SK-N-SH (cell line): ENCODE data around the gene ITGBL1. TPM values are rescaled to one million over a fixed set of nuclear protein-coding genes. Genes with fewer than 3 reads are reported as not detected.

ENCODE experiments used
- CTCF ChIA-PET: fragments of 300-600, 350-600 bp; formaldehyde crosslinking; extraction: SDS; loops from one replicate; lab custom pipeline; 2021; lab: Yijun Ruan, JAX
- POLR2A ChIA-PET: fragments of 350-600 bp; sonication (Branson Sonifier 250); formaldehyde crosslinking; extraction: SDS; loops from one replicate; lab custom pipeline; 2020; ENCODE audit warnings: antibody characterized with exemption, inconsistent platforms; lab: Yijun Ruan, JAX
- DNase-seq: peaks from one replicate; pipeline ENCODE4 v3.0.0; 2012
- H2AFZ ChIP-seq: fragments of 200-600 bp; sonication (generic); 2 replicates; pipeline ENCODE4 v1.8.1; 2016; ENCODE audit warnings: antibody characterized with exemption, mild to moderate bottlenecking, low read depth
- H3F3A ChIP-seq: fragments of 200-600 bp; sonication (generic); replicated peaks from 2 replicates; pipeline ENCODE3; 2016; ENCODE audit warnings: antibody characterized with exemption, mild to moderate bottlenecking; ENCODE audit not compliant: insufficient read depth
- H3K27ac ChIP-seq, 2 experiments: fragments of 200-500 bp in 1 of 2; fragments of 200-600 bp in 1 of 2; sonication (Bioruptor generic) in 1 of 2; sonication (generic), shearing (Covaris generic) in 1 of 2; 2 replicates each; pipeline versions ENCODE4 v1.5.1 to v1.6.1; 2014 to 2016; ENCODE audit warnings: low read depth in 2 of 2, inconsistent platforms in 1 of 2, low read length in 1 of 2, mild to moderate bottlenecking in 1 of 2, mixed read lengths in 1 of 2
- H3K27me3 ChIP-seq: fragments of 200-600 bp; sonication (generic), shearing (Covaris generic); 2 replicates; pipeline ENCODE4 v1.6.1; 2016; ENCODE audit warnings: mixed run types; ENCODE audit not compliant: insufficient read depth
- H3K36me3 ChIP-seq, 2 experiments: fragments of 200-500 bp in 1 of 2; fragments of 200-600 bp in 1 of 2; sonication (Bioruptor generic) in 1 of 2; sonication (generic) in 1 of 2; replicated peaks in 1 of 2; 2 replicates each; pipeline versions ENCODE3 to v1.5.1; 2014 to 2016; ENCODE audit warnings: low read length in 1 of 2, mild to moderate bottlenecking in 1 of 2; ENCODE audit not compliant: insufficient read depth in 2 of 2, control insufficient read depth in 1 of 2
- H3K4me1 ChIP-seq, 2 experiments: fragments of 200-500 bp in 1 of 2; fragments of 200-600 bp in 1 of 2; sonication (Bioruptor generic) in 1 of 2; sonication (generic), shearing (Covaris generic) in 1 of 2; 2 replicates each; pipeline versions ENCODE4 v1.5.1 to v1.6.1; 2014 to 2016; ENCODE audit warnings: low read depth in 1 of 2, low read length in 1 of 2, mixed run types in 1 of 2; ENCODE audit not compliant: insufficient read depth in 2 of 2, control insufficient read depth in 1 of 2
- H3K4me2 ChIP-seq: fragments of 200-600 bp; sonication (generic), shearing (Covaris generic); 2 replicates; pipeline ENCODE4 v1.6.1; 2017; ENCODE audit warnings: mixed run types
- H3K4me3 ChIP-seq, 2 experiments: fragments of 200-500 bp in 1 of 2; fragments of 200-600 bp in 1 of 2; sonication (Bioruptor generic) in 1 of 2; sonication (generic), shearing (Covaris generic) in 1 of 2; 2 replicates each; pipeline versions ENCODE4 v1.5.1 to v1.8.1; 2014 to 2016; ENCODE audit warnings: low read depth in 2 of 2, inconsistent platforms in 1 of 2, low read length in 1 of 2, mild to moderate bottlenecking in 1 of 2, mixed read lengths in 1 of 2, moderate library complexity in 1 of 2
- H3K79me2 ChIP-seq: fragments of 200-600 bp; sonication (generic); 2 replicates; pipeline ENCODE4 v1.8.1; 2017; ENCODE audit warnings: mild to moderate bottlenecking; ENCODE audit not compliant: insufficient read depth
- H3K9ac ChIP-seq: fragments of 200-600 bp; sonication (generic); 2 replicates; pipeline ENCODE4 v1.6.1; 2017; ENCODE audit warnings: mixed run types
- H3K9me2 ChIP-seq: fragments of 200-600 bp; sonication (generic); 2 replicates; pipeline ENCODE4 v1.6.1; 2017; ENCODE audit warnings: mixed run types
- H3K9me3 ChIP-seq: fragments of 200-600 bp; sonication (generic); 2 replicates; pipeline ENCODE4 v1.6.1; 2017; ENCODE audit warnings: mixed run types, mild to moderate bottlenecking, moderate library complexity
- H4K20me1 ChIP-seq: fragments of 200-600 bp; sonication (generic); 2 replicates; pipeline ENCODE4 v1.6.1; 2017; ENCODE audit warnings: mild to moderate bottlenecking, mixed run types; ENCODE audit not compliant: insufficient read depth
- GABPA ChIP-seq: IDR thresholded peaks from 2 replicates; pipeline ENCODE4 v1.4.0; 2012; ENCODE audit warnings: low read depth, mild to moderate bottlenecking
- JUND ChIP-seq: IDR thresholded peaks from 2 replicates; pipeline ENCODE4 v1.4.0; 2012
- MXI1 ChIP-seq: IDR thresholded peaks from 2 replicates; pipeline ENCODE4 v1.6.1; 2012; ENCODE audit warnings: mild to moderate bottlenecking, low read depth, low read length, improper control_type of control experiment
- NFIC ChIP-seq: IDR thresholded peaks from 2 replicates; pipeline ENCODE4 v1.4.0; 2012; ENCODE audit warnings: borderline replicate concordance
- POLR2AphosphoS5 ChIP-seq: IDR thresholded peaks from 2 replicates; pipeline ENCODE4 v1.6.1; 2012; ENCODE audit warnings: low read depth, low read length
- RCOR1 ChIP-seq: fragments of 150-350 bp; IDR thresholded peaks from 2 replicates; pipeline ENCODE4 v1.6.1; 2017; ENCODE audit warnings: antibody characterized with exemption, low read length
- RFX5 ChIP-seq: IDR thresholded peaks from 2 replicates; pipeline ENCODE4 v1.6.1; 2012; ENCODE audit warnings: mild to moderate bottlenecking, improper control_type of control experiment, low read length
- RXRA ChIP-seq: IDR thresholded peaks from 2 replicates; pipeline ENCODE4 v1.4.0; 2012; ENCODE audit warnings: low read depth, mild to moderate bottlenecking, borderline replicate concordance
- SIN3A ChIP-seq: IDR thresholded peaks from 2 replicates; pipeline ENCODE4 v1.6.1; 2012; ENCODE audit warnings: low read depth, mild to moderate bottlenecking, low read length, moderate library complexity, borderline replicate concordance
- SMC3 ChIP-seq: IDR thresholded peaks from 2 replicates; pipeline ENCODE4 v1.6.1; 2012; ENCODE audit warnings: low read depth, low read length, improper control_type of control experiment
- TAF1 ChIP-seq: IDR thresholded peaks from 2 replicates; pipeline ENCODE4 v1.6.1; 2012; ENCODE audit warnings: low read depth, mild to moderate bottlenecking, low read length, moderate library complexity, borderline replicate concordance
- TEAD4 ChIP-seq: IDR thresholded peaks from 2 replicates; pipeline ENCODE4 v1.4.0; 2012; ENCODE audit warnings: mild to moderate bottlenecking, borderline replicate concordance; ENCODE audit not compliant: insufficient read depth
- WGBS: methylation state at CpG from one replicate; pipeline ENCODE4 v1.1.6; 2017; ENCODE audit warnings: low lambda C conversion rate; 5-methylcytosine and 5-hydroxymethylcytosine counted together
- polyA plus RNA-seq, 3 experiments: library from polyadenylated mRNA; depleted of rRNA; stranded (reverse); fragments of >200 nt; gene quantifications; 2 replicates each; pipeline ENCODE4 v1.2.3, GENCODE V29; 2012
- TF ChIP-seq, protein P1 (sequence below): IDR thresholded peaks from 2 replicates; pipeline ENCODE4 v1.4.0; 2012; ENCODE audit warnings: low read depth, borderline replicate concordance
- TF ChIP-seq, protein P2 (sequence below): IDR thresholded peaks from 2 replicates; pipeline ENCODE4; 2012

Gene ITGBL1
- polyA plus RNA-seq, 1 of the 3 experiments (the other 2 are of a cell fraction), result 78.7 TPM

DNA sequence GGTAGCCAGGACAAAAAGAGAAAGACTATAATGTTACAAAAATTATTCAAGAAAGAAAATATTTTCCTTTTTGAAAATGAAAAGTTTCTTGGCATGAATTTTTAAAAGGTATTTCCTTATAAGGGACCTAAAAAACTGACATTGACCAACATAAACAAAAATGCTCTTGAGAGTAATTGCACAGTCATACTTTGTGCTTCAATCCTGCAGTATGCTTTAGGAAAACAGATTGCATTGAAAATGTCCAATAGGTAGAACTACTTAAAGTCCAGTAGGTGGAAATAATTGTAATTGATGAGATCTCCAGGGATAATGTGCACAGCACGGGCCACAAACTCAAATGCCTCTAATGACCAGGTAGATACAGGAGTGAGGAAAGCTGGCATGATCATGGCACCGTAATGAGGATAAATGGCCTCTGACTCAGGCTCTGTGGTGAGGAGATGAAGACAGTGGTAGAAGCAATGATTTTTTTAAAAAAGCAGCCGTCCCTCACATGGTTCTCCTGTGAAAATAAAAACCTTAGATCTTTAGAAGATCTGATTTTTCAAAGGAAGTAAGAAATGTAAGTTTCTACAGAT lies 278.0 kb downstream of the ITGBL1 start:
- H3K36me3 ChIP-seq, result peaks cover 5 to 8% of the 10 kb centered on the region in 2 experiments
- H3K27ac ChIP-seq, result no peak overlapping the region
- H3K79me2 ChIP-seq, result no peaks in the 10 kb centered on the region
- no peaks in the 10 kb centered on the region for H3K9me2 ChIP-seq
- POLR2A ChIA-PET, result no interaction called here
- no peaks in the 10 kb centered on the region for H3F3A ChIP-seq
- no peak overlapping the region for H3K4me2 ChIP-seq
- H2AFZ ChIP-seq, result no peak overlapping the region
- no peak for TF ChIP-seq RCOR1
- TF ChIP-seq POLR2AphosphoS5, result no peak
- no peak for TF ChIP-seq TAF1
- no peak for TF ChIP-seq GABPA
- TF ChIP-seq SIN3A, result no peak
- no peak for TF ChIP-seq SMC3
- TF ChIP-seq, protein P1, sequence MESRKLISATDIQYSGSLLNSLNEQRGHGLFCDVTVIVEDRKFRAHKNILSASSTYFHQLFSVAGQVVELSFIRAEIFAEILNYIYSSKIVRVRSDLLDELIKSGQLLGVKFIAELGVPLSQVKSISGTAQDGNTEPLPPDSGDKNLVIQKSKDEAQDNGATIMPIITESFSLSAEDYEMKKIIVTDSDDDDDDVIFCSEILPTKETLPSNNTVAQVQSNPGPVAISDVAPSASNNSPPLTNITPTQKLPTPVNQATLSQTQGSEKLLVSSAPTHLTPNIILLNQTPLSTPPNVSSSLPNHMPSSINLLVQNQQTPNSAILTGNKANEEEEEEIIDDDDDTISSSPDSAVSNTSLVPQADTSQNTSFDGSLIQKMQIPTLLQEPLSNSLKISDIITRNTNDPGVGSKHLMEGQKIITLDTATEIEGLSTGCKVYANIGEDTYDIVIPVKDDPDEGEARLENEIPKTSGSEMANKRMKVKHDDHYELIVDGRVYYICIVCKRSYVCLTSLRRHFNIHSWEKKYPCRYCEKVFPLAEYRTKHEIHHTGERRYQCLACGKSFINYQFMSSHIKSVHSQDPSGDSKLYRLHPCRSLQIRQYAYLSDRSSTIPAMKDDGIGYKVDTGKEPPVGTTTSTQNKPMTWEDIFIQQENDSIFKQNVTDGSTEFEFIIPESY, result no peak
- no peak for TF ChIP-seq RFX5
- DNase-seq, result no peak
- H3K4me1 ChIP-seq, result peaks cover 0 to 4% of the 10 kb centered on the region in 2 experiments
- CTCF ChIA-PET, result interaction anchor here (1.0 kb wide), 1 partner anchor 27 kb away, joined by 3 read pairs; no protein-coding TSS in a partner anchor
- no peaks in the 10 kb centered on the region for H4K20me1 ChIP-seq
- 91% methylated on average over 3 of the region's 3 CpGs for WGBS
- H3K27me3 ChIP-seq, result no peaks in the 10 kb centered on the region
- H3K9ac ChIP-seq, result no peak overlapping the region
- no peak overlapping the region for H3K4me3 ChIP-seq
- H3K9me3 ChIP-seq, result no peaks in the 10 kb centered on the region

DNA sequence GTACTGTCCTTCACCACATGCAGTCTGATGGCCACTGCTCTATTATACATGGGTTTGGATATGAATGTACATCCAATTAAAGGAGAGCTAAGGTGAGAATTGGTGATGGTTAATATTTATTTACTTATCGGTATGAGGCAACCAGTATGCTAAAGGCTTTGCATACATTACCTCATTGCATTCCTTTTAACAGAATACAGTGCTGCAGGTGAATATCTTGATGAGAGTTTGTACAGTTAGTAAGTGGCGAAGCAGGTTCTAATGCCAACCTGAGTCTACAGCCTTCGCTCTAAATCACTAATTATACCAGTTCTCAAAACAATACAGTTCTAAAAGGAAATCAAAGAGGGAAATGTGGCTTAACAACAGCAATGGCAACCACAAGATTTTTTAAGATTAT lies 284.1 kb downstream of the ITGBL1 start:
- CTCF ChIA-PET, result no interaction called here
- Histone ChIP-seq H3F3A (peaks cover 4% of the 10 kb centered on the region), H3K4me3 (no peak overlapping the region), H3K27me3 (no peaks in the 10 kb centered on the region), H3K27ac (no peak overlapping the region), H2AFZ (no peak overlapping the region), H3K9me3 (no peaks in the 10 kb centered on the region), H3K4me2 (no peak overlapping the region), H3K79me2 (no peaks in the 10 kb centered on the region), H4K20me1 (no peaks in the 10 kb centered on the region), H3K4me1 (peaks cover 0 to 2% of the 10 kb centered on the region in 2 experiments; a peak in 1 of 4 replicates), H3K9me2 (no peaks in the 10 kb centered on the region; the same call in 1 of the 2 replicates), H3K36me3 (no peaks in the 10 kb centered on the region), H3K9ac (no peak overlapping the region)
- DNase-seq, result no peak
- TF ChIP-seq JUND (no peak), TEAD4 (no peak)
- POLR2A ChIA-PET, result no interaction called here
- 62% methylated on average over 3 of the region's 3 CpGs for WGBS

DNA sequence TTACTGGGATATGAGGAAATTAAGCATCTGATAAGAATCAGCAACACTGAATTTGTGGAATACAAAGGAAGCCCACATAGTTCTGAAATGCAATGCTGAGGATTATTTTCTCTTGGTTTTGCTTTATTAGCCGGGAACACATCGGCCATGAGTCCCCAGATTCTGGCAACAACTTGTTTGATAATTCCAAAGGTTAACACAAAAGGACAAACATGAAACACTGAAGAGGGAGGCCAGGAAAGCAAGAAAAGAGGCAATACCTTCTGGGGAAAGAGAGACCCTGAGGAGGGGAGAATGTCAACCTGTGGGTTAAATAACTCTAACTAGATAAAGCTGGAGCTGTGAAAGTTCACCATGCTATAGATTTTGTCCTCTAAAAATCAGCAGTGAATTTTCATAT lies 285.9 kb downstream of the ITGBL1 start:
- no peak for DNase-seq
- H3K4me1 ChIP-seq, result peaks cover 0 to 2% of the 10 kb centered on the region in 2 experiments; a peak in 1 of 4 replicates
- 95% methylated on average over 2 of the region's 2 CpGs for WGBS
- no peaks in the 10 kb centered on the region; the same call in 1 of the 2 replicates for H3K9me2 ChIP-seq
- no peak overlapping the region for H3K4me3 ChIP-seq
- POLR2A ChIA-PET, result no interaction called here
- peaks cover 4% of the 10 kb centered on the region for H3F3A ChIP-seq
- TF ChIP-seq RXRA (no peak), MXI1 (no peak), NFIC (no peak)
- TF ChIP-seq, protein P2, sequence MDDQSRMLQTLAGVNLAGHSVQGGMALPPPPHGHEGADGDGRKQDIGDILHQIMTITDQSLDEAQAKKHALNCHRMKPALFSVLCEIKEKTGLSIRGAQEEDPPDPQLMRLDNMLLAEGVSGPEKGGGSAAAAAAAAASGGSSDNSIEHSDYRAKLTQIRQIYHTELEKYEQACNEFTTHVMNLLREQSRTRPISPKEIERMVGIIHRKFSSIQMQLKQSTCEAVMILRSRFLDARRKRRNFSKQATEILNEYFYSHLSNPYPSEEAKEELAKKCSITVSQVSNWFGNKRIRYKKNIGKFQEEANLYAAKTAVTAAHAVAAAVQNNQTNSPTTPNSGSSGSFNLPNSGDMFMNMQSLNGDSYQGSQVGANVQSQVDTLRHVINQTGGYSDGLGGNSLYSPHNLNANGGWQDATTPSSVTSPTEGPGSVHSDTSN, result no peak
- TF ChIP-seq, all 33 proteins: peak for 0
- Histone ChIP-seq H3K36me3 (no peaks in the 10 kb centered on the region), H4K20me1 (no peaks in the 10 kb centered on the region), H3K9me3 (no peaks in the 10 kb centered on the region), H2AFZ (no peak overlapping the region), H3K9ac (no peak overlapping the region), H3K79me2 (no peaks in the 10 kb centered on the region), H3K27ac (no peak overlapping the region), H3K4me2 (no peak overlapping the region), H3K27me3 (no peaks in the 10 kb centered on the region)
- CTCF ChIA-PET, result interaction anchor here (1.2 kb wide), 1 partner anchor 11 kb away, joined by 5 read pairs; no protein-coding TSS in a partner anchor
